Neural progenitor cell (in vitro differentiated cells): ENCODE measurements around the gene ADSS1.

Experiments used
- EZH2 ChIP-seq: fragments of 200-600 bp; sonication (generic); IDR thresholded peaks from 2 replicates; pipeline ENCODE4 v1.6.1; 2017; ENCODE audit warnings: antibody characterized with exemption, mild to moderate bottlenecking, moderate library complexity
- TF ChIP-seq, protein P1 (sequence below): fragments of 200-600 bp; sonication (generic); IDR thresholded peaks from 2 replicates; pipeline ENCODE4 v1.5.1; 2017; ENCODE audit warnings: antibody characterized with exemption, mild to moderate bottlenecking

DNA sequence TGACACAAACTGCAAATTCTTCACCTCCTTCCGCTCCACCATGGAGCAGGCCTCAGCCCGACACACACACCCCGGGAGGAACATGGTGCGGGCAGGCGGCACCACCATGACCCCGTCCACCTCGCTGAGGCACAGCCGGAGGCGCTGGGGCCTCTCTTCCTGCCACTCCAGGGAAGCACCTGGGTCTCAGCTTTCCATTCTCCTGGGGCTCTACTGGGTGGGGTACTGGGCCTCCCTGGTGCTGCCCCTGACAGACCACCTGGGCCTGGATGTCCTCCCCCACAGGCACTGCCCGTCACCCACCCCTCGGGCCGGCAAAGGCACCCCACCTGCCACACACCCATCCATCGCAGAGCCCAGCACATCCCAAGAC, 61.7 kb downstream of the ADSS1 start:
- TF ChIP-seq, protein P1, sequence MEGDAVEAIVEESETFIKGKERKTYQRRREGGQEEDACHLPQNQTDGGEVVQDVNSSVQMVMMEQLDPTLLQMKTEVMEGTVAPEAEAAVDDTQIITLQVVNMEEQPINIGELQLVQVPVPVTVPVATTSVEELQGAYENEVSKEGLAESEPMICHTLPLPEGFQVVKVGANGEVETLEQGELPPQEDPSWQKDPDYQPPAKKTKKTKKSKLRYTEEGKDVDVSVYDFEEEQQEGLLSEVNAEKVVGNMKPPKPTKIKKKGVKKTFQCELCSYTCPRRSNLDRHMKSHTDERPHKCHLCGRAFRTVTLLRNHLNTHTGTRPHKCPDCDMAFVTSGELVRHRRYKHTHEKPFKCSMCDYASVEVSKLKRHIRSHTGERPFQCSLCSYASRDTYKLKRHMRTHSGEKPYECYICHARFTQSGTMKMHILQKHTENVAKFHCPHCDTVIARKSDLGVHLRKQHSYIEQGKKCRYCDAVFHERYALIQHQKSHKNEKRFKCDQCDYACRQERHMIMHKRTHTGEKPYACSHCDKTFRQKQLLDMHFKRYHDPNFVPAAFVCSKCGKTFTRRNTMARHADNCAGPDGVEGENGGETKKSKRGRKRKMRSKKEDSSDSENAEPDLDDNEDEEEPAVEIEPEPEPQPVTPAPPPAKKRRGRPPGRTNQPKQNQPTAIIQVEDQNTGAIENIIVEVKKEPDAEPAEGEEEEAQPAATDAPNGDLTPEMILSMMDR: no peak
- no peak for TF ChIP-seq EZH2
